GM12892 (cell line): ENCODE results near the gene SPATA32.

Experiments used
- POLR2A ChIP-seq: IDR thresholded peaks from 2 replicates; pipeline ENCODE4 v1.6.1; 2011; ENCODE audit warnings: low read depth, low read length, control low read depth
- POLR2AphosphoS5 ChIP-seq: IDR thresholded peaks from 2 replicates; pipeline ENCODE4 v1.6.1; 2011; ENCODE audit warnings: low read depth, low read length, control low read depth

GRCh38 chr17:45286286-45286685, 24.4 kb upstream of the SPATA32 start:
- no peak for TF ChIP-seq POLR2AphosphoS5
- no peak for TF ChIP-seq POLR2A
